SU-DHL-6 (cell line): ENCODE data around the gene ASB16.
A peak's percentile ranks its signal among the peaks of the same experiment; 100 is the strongest.

ENCODE experiments used
- H2AFZ ChIP-seq: fragments of 200-600 bp; sonication (generic); 2 replicates; pipeline ENCODE4 v1.6.1; 2014; ENCODE audit warnings: low read depth, mild to moderate bottlenecking, moderate library complexity, mixed read lengths, antibody characterized with exemption, low read length; ENCODE audit not compliant: severe bottlenecking
- H3F3A ChIP-seq: fragments of 200-600 bp; shearing (Covaris generic); 2 replicates; pipeline ENCODE4 v1.6.0; 2016; ENCODE audit warnings: antibody characterized with exemption, mild to moderate bottlenecking; ENCODE audit not compliant: insufficient read depth
- H3K27ac ChIP-seq: fragments of 200-600 bp; sonication (generic); 2 replicates; pipeline ENCODE4 v1.5.1; 2016; ENCODE audit warnings: low read depth, mild to moderate bottlenecking, low read length, moderate library complexity, mixed read lengths
- H3K27me3 ChIP-seq: fragments of 200-600 bp; sonication (generic), shearing (Covaris generic); 2 replicates; pipeline ENCODE4 v1.6.0; 2014; ENCODE audit warnings: mild to moderate bottlenecking, low read length
- H3K36me3 ChIP-seq: fragments of 200-600 bp; sonication (generic); 2 replicates; pipeline ENCODE4 v1.6.1; 2014; ENCODE audit warnings: mild to moderate bottlenecking, low read length, mixed read lengths
- H3K4me2 ChIP-seq: fragments of 300-600, 200-600 bp; shearing (Covaris generic), sonication (generic); 2 replicates; pipeline ENCODE4 v1.6.0; 2014; ENCODE audit warnings: low read length, low read depth, mild to moderate bottlenecking; ENCODE audit not compliant: poor library complexity, severe bottlenecking
- H3K4me3 ChIP-seq: fragments of 200-600 bp; sonication (generic); 2 replicates; pipeline ENCODE4 v1.5.1; 2014; ENCODE audit warnings: antibody characterized with exemption, low read length, mild to moderate bottlenecking, mixed read lengths; ENCODE audit not compliant: insufficient read depth, poor library complexity, severe bottlenecking
- H3K79me2 ChIP-seq: fragments of 200-600 bp; sonication (generic); 2 replicates; pipeline ENCODE4 v1.6.1; 2014; ENCODE audit warnings: mild to moderate bottlenecking, low read length, moderate library complexity; ENCODE audit not compliant: insufficient read depth
- H3K9ac ChIP-seq: fragments of 200-600 bp; sonication (generic); 2 replicates; pipeline ENCODE4 v1.7.0; 2014; ENCODE audit warnings: mild to moderate bottlenecking, low read length
- H3K9me2 ChIP-seq: fragments of 200-600 bp; sonication (generic); replicated peaks from 2 replicates; pipeline ENCODE4 v1.6.1; 2014; ENCODE audit warnings: low read length; ENCODE audit not compliant: insufficient read depth
- H3K9me3 ChIP-seq: fragments of 200-600 bp; sonication (generic); 2 replicates; pipeline ENCODE4 v1.6.1; 2014; ENCODE audit warnings: low read length, mixed read lengths; ENCODE audit not compliant: insufficient read depth
- H4K20me1 ChIP-seq: fragments of 200-600 bp; sonication (generic); 2 replicates; pipeline ENCODE4 v1.6.1; 2014; ENCODE audit warnings: low read depth, mild to moderate bottlenecking, antibody characterized with exemption, low read length, moderate library complexity, mixed read lengths
- CTCF ChIP-seq: fragments of 200-600 bp; sonication (generic); IDR thresholded peaks from one replicate; pipeline ENCODE4 v1.5.1; 2017; ENCODE audit warnings: antibody characterized with exemption, mild to moderate bottlenecking, low read length, moderate library complexity; ENCODE audit not compliant: insufficient read depth, poor library complexity, severe bottlenecking
- EZH2phosphoT487 ChIP-seq: fragments of 200-600 bp; sonication (generic), shearing (Covaris generic); conservative IDR thresholded peaks from 2 replicates; pipeline ENCODE4 v1.6.1; 2018; ENCODE audit warnings: mild to moderate bottlenecking, antibody characterized with exemption, low read length, moderate library complexity, mixed read lengths

The ASB16 gene

GRCh38 chr17:44170499-44171201 lies at the start of gene ASB16:
Gene ASB16, plus strand, starts transcription at chr17:44170704. Its CDS starts 86 bp downstream, at chr17:44170790.
- Histone ChIP-seq H3K9me2 (no peaks in the 10 kb centered on the region), H3F3A (peaks cover 4% of the 10 kb centered on the region; the same call in 1 of the 2 replicates), H3K9ac (no peak within 1 kb of the TSS), H3K36me3 (0 out of 2 replicates have a peak, but pooled peaks cover 2% of the 10 kb centered on the region), H3K9me3 (no peaks in the 10 kb centered on the region), H3K27me3 (no peaks in the 10 kb centered on the region), H3K4me2 (no peak within 1 kb of the TSS), H4K20me1 (no peaks in the 10 kb centered on the region), H3K27ac (no peak within 1 kb of the TSS), H3K79me2 (no peaks in the 10 kb centered on the region), H2AFZ (no peak within 1 kb of the TSS), H3K4me3 (no peak within 1 kb of the TSS)
- no peak for TF ChIP-seq EZH2phosphoT487

GRCh38 chr17:44120851-44121605 lies 49.5 kb upstream of the ASB16 start:
- Histone ChIP-seq H3K79me2 (no peaks in the 10 kb centered on the region), H3K27me3 (no peaks in the 10 kb centered on the region), H3K4me3 (no peak overlapping the region), H3K9ac (no peak overlapping the region), H3K9me2 (no peaks in the 10 kb centered on the region), H4K20me1 (no peaks in the 10 kb centered on the region), H3F3A (no peaks in the 10 kb centered on the region), H2AFZ (no peak overlapping the region), H3K4me2 (no peak overlapping the region), H3K27ac (no peak overlapping the region), H3K36me3 (no peaks in the 10 kb centered on the region), H3K9me3 (no peaks in the 10 kb centered on the region)
- TF ChIP-seq CTCF (no peak), EZH2phosphoT487 (no peak)

DNA sequence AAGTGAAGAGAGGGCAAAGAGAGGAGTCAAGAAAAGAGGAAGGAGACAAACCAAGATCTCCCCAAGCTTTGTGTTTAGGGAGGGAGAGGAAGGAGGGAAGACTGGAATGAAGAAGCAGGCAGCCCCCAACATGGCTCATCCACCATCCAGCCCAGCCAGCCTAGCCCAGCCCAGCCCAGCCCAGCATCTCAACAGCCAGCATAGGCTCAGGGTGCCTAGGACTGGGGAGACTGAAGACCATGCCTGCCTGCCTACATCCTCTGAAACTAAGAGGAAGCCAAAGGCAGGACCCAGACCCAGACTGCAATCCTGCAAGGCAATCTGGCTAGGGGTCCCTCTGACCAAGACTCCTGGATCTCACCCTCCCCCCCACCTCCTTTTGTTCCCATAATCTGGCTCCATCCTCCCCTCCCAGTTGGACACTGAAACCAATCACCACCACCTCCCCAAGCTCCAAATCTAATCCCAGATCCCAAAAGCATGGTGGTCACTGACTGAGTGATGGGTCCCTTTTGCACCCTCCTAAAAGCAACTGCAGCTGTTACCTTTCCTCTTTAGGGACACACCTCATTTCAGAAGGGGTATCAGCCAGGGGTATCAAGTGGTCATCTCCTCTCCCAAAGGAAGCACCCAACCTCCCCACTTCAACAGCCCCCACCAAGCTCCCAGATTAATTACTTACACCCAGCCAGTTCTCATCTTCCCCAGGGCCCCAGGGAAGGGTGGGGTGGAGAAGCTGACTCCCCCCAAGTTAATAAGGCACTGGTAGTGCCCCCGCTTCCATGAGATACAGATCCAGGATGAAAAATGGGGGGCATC lies 48.3 kb upstream of the ASB16 start:
- H3K27ac ChIP-seq, result no peak overlapping the region
- no peak for TF ChIP-seq EZH2phosphoT487
- TF ChIP-seq CTCF, result no peak

More for the DNA sequence above, 48.3 kb upstream of the ASB16 start:
- Histone ChIP-seq H3K36me3 (no peaks in the 10 kb centered on the region), H3K79me2 (no peaks in the 10 kb centered on the region), H4K20me1 (no peaks in the 10 kb centered on the region), H2AFZ (no peak overlapping the region), H3K4me3 (no peak overlapping the region), H3F3A (no peaks in the 10 kb centered on the region), H3K9me2 (no peaks in the 10 kb centered on the region), H3K4me2 (peak overlapping the region; percentile 78), H3K27me3 (no peaks in the 10 kb centered on the region), H3K9ac (no peak overlapping the region; the same call in 1 of the 2 replicates), H3K9me3 (no peaks in the 10 kb centered on the region)
